GM21367 (cell line): ENCODE measurements around the gene ADRA2B.
"Not testable (repeated sequence)": the region's sequence is repeated elsewhere in the genome, so short reads cannot be mapped to it uniquely, and the experiment has no call there.

Experiments
- ATAC-seq: cut with Tn5 transposase; IDR thresholded peaks from one replicate; pipeline ENCODE4 v1.9.1; 2021; ENCODE audit not compliant: unreplicated experiment

ADRA2B gene

GRCh38 chr2:96091141-96091710 is 25.1 kb downstream of the ADRA2B start:
- no peak for ATAC-seq

GRCh38 chr2:96090196-96090926 is 26.0 kb downstream of the ADRA2B start:
- ATAC-seq, result no peak

GRCh38 chr2:96089356-96090195 is 26.8 kb downstream of the ADRA2B start:
- ATAC-seq, result no peak

GRCh38 chr2:96088340-96089335 is 27.7 kb downstream of the ADRA2B start:
- ATAC-seq, result no peak

DNA sequence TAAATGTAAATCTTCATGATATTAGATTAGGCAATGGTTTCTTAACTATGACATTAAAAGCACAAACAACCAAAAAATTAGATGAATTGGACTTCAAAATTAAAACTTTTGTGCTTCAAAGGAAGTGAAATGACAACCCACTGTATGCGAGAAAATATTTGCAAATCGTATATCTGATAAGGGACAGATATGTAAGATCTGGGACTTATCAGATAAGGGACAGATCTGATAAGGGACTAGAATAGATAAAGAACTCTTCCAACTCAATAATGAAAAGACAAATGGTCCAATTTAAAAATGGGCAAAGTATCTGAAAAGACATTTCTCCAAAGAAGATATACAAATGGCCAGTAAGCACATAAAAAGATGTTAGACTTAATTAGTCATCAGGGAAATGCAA is 29.2 kb downstream of the ADRA2B start:
- ATAC-seq, result no peak

DNA sequence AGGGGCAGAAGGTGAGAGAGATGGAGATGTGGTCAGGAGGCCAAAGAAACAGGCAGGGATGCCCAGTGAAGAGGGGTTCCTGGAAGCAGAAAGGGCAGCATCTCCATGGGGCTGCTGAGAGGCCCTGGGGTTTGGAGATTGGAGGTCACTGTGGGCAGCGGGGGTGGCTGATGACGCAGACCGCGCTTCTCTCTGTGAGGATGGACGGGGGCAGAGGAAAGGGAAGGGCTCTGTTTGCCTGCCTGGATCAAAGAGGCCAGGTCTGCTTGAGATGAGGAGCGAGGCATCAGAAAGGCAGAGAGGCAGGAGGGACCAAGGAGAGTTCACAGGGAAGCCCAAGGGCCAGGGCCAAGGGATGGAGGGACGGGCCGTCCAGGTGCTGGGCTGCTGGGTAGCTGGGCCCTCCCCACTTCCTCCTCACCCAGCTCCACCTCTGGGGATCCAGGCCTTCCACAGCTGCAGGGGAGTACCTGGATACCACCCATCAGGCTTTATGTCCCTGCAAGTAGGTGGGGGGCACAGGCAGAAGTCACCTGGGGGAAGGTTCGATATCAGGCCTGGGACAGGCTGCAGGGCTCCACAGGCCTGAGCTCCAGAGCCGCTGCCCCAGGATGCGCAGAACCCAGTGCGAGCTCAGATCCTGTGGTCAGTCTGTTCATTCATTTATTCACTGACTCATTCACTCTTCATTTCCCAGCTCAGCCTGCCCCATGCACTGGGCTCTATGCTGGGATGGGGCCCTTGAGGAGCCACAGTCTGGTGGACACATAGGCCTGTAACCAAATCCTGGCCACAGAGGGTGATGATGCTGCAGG is 30.6 kb downstream of the ADRA2B start:
- ATAC-seq, result no peak

- not testable (repeated sequence) for ATAC-seq
These were observed 31.4 kb downstream of the ADRA2B start for GRCh38 chr2:96084858-96085518.

GRCh38 chr2:96083989-96084857 is 32.1 kb downstream of the ADRA2B start:
- no peak for ATAC-seq

DNA sequence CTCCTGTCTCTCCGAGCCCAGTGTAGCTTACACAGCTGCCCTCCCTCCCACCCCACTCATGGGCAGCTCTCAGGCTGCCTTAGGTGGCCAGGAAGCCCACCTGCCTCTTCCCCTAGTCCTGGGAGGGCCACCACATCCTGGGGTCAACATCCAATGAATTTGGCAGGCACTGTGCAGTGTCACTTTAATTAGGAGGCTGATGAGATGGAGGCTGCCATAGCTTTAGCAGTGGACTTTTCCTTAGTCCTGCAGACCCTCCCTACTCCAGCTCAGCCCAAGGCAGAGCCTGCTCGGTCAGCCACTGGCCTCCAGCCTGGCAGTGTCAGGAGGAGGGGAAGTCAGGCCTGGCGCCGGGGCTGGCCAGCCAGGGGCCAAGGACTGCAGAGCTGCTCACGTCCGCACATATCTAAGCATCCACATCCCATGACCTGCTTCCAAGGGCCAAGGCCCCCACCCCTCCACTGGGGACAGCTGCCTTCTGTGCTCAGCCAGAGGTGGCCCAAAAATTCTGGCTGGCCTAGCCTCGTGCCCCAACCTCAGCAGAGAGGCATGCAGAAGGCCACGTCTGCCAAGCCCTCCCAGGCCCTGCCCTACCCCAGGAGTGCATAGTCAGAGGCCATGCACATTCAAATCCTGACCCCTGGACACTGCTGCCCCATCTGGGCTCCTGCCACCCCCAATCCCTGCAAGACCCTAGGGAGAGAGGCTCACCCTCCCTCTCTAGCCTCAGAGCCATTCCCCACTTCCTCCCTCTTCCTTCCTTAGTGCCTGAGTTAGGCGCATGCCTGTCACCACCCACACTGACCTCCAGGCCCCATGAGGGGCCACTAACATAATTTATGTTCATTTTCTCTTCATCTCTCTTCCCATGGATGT is 33.1 kb downstream of the ADRA2B start:
- ATAC-seq, result no peak

DNA sequence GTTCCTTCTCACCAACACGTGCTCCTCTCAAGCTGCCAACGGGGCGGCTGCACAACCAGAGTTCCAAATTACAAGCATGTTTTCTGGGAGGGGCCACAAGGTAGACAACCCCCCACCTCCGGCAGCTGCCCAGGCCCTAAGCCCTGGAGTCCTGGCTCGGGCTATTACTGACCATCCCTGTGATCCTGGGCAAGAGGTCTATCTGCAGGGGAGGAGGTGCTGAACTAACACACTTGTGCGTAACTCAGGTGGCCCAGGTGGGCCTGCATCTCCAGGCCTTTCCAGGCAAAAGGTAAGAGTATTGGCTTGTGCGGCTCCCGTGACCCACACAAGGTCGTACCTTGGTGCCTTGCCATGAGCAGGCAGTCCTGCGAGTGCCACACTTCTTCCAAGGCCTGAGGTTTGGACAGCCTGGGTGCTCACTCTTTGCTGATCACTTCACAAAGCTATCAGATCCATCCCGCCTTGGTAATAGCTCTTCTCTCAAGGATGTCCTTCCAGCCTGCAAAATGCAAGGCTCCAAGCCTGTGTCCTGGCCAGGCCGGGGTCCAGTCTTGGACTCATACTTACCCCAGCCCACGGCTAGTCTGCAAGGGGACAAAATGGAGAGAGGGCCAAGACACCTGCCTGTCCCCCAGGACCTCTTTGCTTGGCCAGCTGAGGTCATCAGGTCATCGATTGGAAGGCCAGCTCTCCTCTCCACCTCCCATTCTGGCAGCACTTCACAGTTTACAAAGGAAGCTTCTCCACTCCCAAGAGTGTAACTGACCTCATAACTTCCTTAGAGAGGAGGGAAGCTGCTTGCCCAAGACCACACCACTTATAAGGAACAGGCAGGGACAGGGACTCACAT is 33.9 kb downstream of the ADRA2B start:
- ATAC-seq, result no peak

- ATAC-seq, result no peak
These were observed 35.3 kb downstream of the ADRA2B start for GRCh38 chr2:96081042-96081441.

GRCh38 chr2:96075199-96075771 is 41.1 kb downstream of the ADRA2B start:
- no peak for ATAC-seq

DNA sequence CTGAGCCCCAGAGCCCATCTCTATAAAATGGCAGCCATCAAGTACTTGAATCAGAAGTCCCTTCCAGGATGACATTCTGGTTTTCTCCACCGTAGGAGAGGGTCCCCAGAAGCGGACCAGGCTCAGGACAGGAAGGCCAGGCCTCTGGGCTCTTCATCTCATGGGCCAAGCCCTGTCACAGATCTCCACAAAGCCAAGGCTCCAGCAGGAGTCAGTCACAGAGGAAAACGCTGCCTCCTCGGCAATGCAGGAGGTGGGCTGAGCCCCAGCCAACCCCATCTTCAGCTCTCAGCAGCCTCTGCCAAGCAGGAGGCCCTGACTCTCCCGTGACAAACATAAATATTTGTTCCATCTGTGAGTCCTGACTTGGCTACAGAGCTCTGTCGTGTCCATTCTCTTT is 42.2 kb downstream of the ADRA2B start:
- ATAC-seq, result no peak

DNA sequence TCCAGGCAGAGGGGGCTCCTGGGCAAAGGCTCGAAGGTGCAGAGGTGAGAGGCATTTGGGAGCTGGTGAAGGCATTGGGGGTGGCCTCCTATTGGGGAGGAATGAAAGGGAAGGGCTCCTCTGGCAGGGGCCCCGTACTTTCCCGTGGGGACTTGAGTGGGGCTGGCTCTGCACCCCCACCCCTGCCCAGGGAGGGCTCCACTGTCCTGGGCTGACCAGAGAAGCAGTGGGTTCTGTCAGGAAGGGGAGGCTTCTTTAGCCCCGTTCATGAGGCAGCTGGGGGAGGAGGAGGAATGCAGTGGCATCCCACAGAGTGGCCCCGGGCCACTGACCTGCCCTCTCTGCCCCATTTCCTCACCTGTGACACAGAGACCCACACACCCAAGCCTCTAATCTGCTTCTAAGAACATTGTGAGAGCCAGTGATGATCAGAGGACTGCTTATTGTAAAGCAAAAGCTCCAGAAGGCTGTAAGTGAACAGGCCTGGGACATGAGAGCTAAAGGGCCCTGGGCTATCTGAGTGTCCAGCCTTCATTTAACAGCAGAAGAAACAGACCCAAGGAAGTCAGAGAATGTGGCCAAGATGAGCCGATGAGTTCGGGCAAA is 43.1 kb downstream of the ADRA2B start:
- ATAC-seq, result no peak

GRCh38 chr2:96072746-96073145 is 43.6 kb downstream of the ADRA2B start:
- ATAC-seq, result no peak

GRCh38 chr2:96071977-96072491 is 44.3 kb downstream of the ADRA2B start:
- not testable (repeated sequence) for ATAC-seq
